Caco-2 (cell line): ENCODE results near the gene URI1. TPM values are rescaled to one million over a fixed set of nuclear protein-coding genes. Genes with fewer than 3 reads are reported as not detected.

Experiments used
- BruUV-seq: library from RNA; stranded (reverse); fragments of 400-500 nt; replicated peaks from 2 replicates; lab custom pipeline; 2021; lab: Mats Ljungman, UMichigan
- CTCF ChIA-PET: fragments of 300-600 bp; sonication (Branson Sonifier 250); formaldehyde crosslinking; loops from one replicate; lab custom pipeline; 2022; ENCODE audit warnings: antibody characterized with exemption; lab: Charles Lee
- POLR2A ChIA-PET: fragments of 300-600 bp; sonication (Branson Sonifier 250); formaldehyde crosslinking; loops from one replicate; lab custom pipeline; 2022; ENCODE audit warnings: antibody characterized with exemption; lab: Charles Lee
- DNase-seq, 2 experiments: peaks; one replicate each; pipeline versions ENCODE4 v3.0.0 to v3.0.0-alpha.2; 2020 to 2022
- H3K27me3 ChIP-seq: replicated peaks from 2 replicates; pipeline ENCODE4 v1.6.0; 2011; ENCODE audit warnings: low read length; ENCODE audit not compliant: control insufficient read depth, insufficient read depth
- H3K36me3 ChIP-seq: 2 replicates; pipeline ENCODE4 v1.5.1; 2011; ENCODE audit warnings: low read length; ENCODE audit not compliant: control insufficient read depth, insufficient read depth
- H3K4me1 ChIP-seq: fragments of 250-450 bp; sonication (Bioruptor Pico); 2 replicates; pipeline ENCODE4 v1.5.1; 2020; ENCODE audit warnings: mild to moderate bottlenecking
- H3K4me3 ChIP-seq: 2 replicates; pipeline ENCODE4 v1.5.1; 2011; ENCODE audit warnings: low read depth, mild to moderate bottlenecking, control low read depth, low read length
- H3K9me3 ChIP-seq: fragments of 250-450 bp; sonication (Bioruptor Pico); 2 replicates; pipeline ENCODE4 v1.5.1; 2020; ENCODE audit warnings: mild to moderate bottlenecking, moderate library complexity
- H3K27ac Mint-ChIP-seq: one replicate; pipeline ENCODE4 v1.8.0; 2022; ENCODE audit warnings: mixed read lengths; ENCODE audit not compliant: unreplicated experiment
- H3K27me3 Mint-ChIP-seq: one replicate; pipeline ENCODE4 v1.8.0; 2022; ENCODE audit warnings: mixed read lengths; ENCODE audit not compliant: insufficient read depth, unreplicated experiment
- H3K36me3 Mint-ChIP-seq: one replicate; pipeline ENCODE4 v1.8.0; 2022; ENCODE audit warnings: mild to moderate bottlenecking, mixed read lengths; ENCODE audit not compliant: insufficient read depth, unreplicated experiment
- H3K4me1 Mint-ChIP-seq: one replicate; pipeline ENCODE4 v1.8.0; 2022; ENCODE audit warnings: low read depth, mixed read lengths; ENCODE audit not compliant: unreplicated experiment
- H3K4me3 Mint-ChIP-seq: one replicate; pipeline ENCODE4 v1.8.0; 2022; ENCODE audit warnings: mild to moderate bottlenecking, moderate library complexity, mixed read lengths; ENCODE audit not compliant: unreplicated experiment
- H3K9me3 Mint-ChIP-seq: one replicate; pipeline ENCODE4 v1.8.0; 2022; ENCODE audit warnings: mixed read lengths; ENCODE audit not compliant: unreplicated experiment
- intact Hi-C: fragments of 100-400 bp; cut with micrococcal nuclease; formaldehyde crosslinking; loops from one replicate; pipeline ENCODE4 v1.10.0; 2022; ENCODE audit not compliant: unreplicated experiment
- total RNA-seq: library from RNA; stranded (reverse); gene quantifications from 2 replicates; pipeline ENCODE4 v1.2.3, GENCODE V29; 2022
- TF ChIP-seq, protein P1 (sequence below), 2 experiments: fragments of 200-600 bp in 1 of 2; IDR thresholded peaks; 1 replicate in 1 of 2; 2 replicates in 1 of 2; pipeline versions ENCODE4 v1.5.1 to v1.8.0; 2011 to 2022; ENCODE audit warnings: antibody characterized with exemption in 1 of 2, control low read depth in 1 of 2, inconsistent platforms in 1 of 2, low read depth in 1 of 2, low read length in 1 of 2, mild to moderate bottlenecking in 1 of 2, moderate library complexity in 1 of 2; ENCODE audit not compliant: insufficient read depth in 1 of 2, severe bottlenecking in 1 of 2, unreplicated experiment in 1 of 2

URI1 gene
- total RNA-seq, 1 experiment from 2014 or later = 59.5 TPM

DNA sequence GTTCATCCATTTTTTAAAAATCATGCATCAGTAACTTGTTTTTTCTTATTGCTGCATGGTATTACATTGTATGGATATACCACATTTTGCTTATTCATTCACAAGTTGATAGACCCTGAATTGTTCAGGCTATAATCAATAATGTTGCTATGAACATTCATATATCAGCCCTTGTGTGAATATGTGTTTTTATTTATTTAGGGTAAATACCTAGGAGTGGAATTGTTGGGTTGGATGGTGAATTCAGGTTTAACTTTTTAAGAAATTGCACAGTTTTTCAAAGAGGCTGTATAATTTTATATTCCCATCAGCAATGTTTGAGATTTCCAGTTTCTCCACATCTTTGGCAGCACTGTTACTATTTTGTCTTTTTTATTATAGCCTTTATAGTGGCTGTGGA is 82.1 kb downstream of the URI1 start:
- BruUV-seq = no TSS peak
- Mint-ChIP-seq H3K36me3 (peaks cover 1% of the 10 kb centered on the region), H3K27me3 (no peaks in the 10 kb centered on the region), H3K4me1 (peaks cover 2% of the 10 kb centered on the region), H3K4me3 (no peak overlapping the region), H3K27ac (no peak overlapping the region), H3K9me3 (peaks cover 11% of the 10 kb centered on the region)
- Histone ChIP-seq H3K4me1 (no peaks in the 10 kb centered on the region), H3K9me3 (no peaks in the 10 kb centered on the region; the same call in 1 of the 2 replicates), H3K4me3 (no peak overlapping the region), H3K27me3 (no peaks in the 10 kb centered on the region), H3K36me3 (no peaks in the 10 kb centered on the region)
- ChIA-PET POLR2A (no interaction called here), CTCF (no interaction called here)
- TF ChIP-seq, protein P1, sequence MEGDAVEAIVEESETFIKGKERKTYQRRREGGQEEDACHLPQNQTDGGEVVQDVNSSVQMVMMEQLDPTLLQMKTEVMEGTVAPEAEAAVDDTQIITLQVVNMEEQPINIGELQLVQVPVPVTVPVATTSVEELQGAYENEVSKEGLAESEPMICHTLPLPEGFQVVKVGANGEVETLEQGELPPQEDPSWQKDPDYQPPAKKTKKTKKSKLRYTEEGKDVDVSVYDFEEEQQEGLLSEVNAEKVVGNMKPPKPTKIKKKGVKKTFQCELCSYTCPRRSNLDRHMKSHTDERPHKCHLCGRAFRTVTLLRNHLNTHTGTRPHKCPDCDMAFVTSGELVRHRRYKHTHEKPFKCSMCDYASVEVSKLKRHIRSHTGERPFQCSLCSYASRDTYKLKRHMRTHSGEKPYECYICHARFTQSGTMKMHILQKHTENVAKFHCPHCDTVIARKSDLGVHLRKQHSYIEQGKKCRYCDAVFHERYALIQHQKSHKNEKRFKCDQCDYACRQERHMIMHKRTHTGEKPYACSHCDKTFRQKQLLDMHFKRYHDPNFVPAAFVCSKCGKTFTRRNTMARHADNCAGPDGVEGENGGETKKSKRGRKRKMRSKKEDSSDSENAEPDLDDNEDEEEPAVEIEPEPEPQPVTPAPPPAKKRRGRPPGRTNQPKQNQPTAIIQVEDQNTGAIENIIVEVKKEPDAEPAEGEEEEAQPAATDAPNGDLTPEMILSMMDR (IDR thresholded peaks at IDR 0.05; ENCODE audit: insufficient read depth in 1 of 2, low read depth in 1 of 2, low read length in 1 of 2, severe bottlenecking in 1 of 2, unreplicated experiment in 1 of 2) = no peak
- intact Hi-C loops = no loop called here
- DNase-seq = no peak

DNA sequence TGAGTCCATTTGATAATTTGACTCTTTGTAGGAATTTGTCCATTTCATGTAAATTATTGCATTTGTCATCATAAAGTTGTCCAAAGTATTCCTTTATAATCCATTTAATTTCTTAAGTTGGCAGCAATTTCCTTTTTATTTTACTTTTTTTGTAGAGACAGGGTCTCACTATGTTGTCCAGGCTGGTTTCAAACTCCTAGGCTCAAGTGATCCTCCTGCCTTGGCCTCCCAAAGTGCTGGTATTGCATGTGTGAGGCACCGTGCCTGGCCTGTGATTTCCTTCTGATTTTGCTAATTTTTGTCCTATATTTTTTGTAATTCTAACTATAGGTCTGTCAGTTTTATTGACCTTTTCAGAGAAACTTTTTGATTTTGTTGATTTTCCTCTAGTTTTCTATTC is 84.9 kb downstream of the URI1 start:
- Histone ChIP-seq H3K36me3 (no peaks in the 10 kb centered on the region), H3K4me3 (no peak overlapping the region), H3K4me1 (no peaks in the 10 kb centered on the region), H3K9me3 (no peaks in the 10 kb centered on the region; the same call in 1 of the 2 replicates), H3K27me3 (no peaks in the 10 kb centered on the region)
- H3K27ac Mint-ChIP-seq = no peak overlapping the region
- H3K4me3 Mint-ChIP-seq = no peak overlapping the region
- peaks cover 11% of the 10 kb centered on the region for H3K9me3 Mint-ChIP-seq
- peaks cover 7% of the 10 kb centered on the region for H3K4me1 Mint-ChIP-seq
- no peak for DNase-seq
- ChIA-PET CTCF (no interaction called here), POLR2A (no interaction called here)
- intact Hi-C loops = no loop called here
- H3K27me3 Mint-ChIP-seq = no peaks in the 10 kb centered on the region
- TF ChIP-seq, protein P1 (IDR thresholded peaks at IDR 0.05; ENCODE audit: insufficient read depth in 1 of 2, low read depth in 1 of 2, low read length in 1 of 2, severe bottlenecking in 1 of 2, unreplicated experiment in 1 of 2) = no peak
- H3K36me3 Mint-ChIP-seq = peaks cover 10% of the 10 kb centered on the region
- no TSS peak for BruUV-seq

DNA sequence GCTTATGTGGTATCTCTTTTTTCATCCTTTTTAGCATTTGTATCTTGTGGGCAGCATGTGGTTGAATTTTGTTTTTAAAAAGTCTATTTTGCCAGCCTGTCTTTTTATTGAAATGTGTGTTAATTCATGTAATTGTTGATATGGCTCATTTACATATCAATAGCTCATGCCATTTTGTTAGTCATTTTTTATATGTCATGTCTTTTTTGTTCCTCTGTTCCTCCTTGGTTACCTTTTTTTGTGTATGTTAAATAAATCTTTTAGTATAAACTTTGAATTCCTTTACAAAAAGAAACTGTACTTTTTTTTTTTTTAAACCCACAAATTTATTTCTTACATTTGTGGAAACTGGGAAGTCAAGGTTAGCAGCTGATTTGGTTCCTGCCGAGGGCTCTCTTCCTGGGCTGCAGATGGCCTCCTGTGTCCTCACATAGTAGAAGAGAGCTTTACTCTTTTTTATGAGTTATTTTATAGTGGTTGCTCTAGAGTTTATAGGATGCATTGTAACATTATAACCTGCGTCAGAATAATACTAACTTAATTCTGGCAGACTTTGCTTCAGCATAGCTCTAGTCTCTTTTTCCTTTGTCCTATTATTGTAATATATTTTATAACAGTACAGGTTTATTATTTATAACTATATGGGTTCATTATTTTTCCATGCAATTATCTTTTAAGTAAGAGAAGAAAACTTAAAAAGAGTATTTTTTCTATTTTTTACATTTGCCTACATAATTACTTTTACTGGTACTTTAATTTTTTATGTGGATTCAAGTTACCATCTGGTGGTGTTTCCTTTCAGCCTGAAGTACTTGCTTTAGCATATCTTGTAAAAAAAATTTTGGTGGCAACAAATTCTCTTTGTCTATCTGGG is 86.3 kb downstream of the URI1 start:
- Mint-ChIP-seq H3K36me3 (peaks cover 14% of the 10 kb centered on the region), H3K27me3 (no peaks in the 10 kb centered on the region), H3K4me1 (peaks cover 7% of the 10 kb centered on the region), H3K4me3 (no peak overlapping the region), H3K9me3 (peaks cover 7% of the 10 kb centered on the region), H3K27ac (no peak overlapping the region)
- DNase-seq = no peak
- intact Hi-C loops = no loop called here
- Histone ChIP-seq H3K36me3 (no peaks in the 10 kb centered on the region), H3K27me3 (no peaks in the 10 kb centered on the region), H3K4me1 (no peaks in the 10 kb centered on the region), H3K9me3 (no peaks in the 10 kb centered on the region; the same call in 1 of the 2 replicates), H3K4me3 (no peak overlapping the region)
- POLR2A ChIA-PET = no interaction called here
- no TSS peak for BruUV-seq
- TF ChIP-seq, protein P1 (IDR thresholded peaks at IDR 0.05; ENCODE audit: insufficient read depth in 1 of 2, low read depth in 1 of 2, low read length in 1 of 2, severe bottlenecking in 1 of 2, unreplicated experiment in 1 of 2) = no peak
- CTCF ChIA-PET = interaction anchor here (0.7 kb wide), 1 partner anchor 91 kb away, joined by 3 read pairs; no protein-coding TSS in a partner anchor
